Sigmoid colon (tissue), 7 donors: Measurements from ENCODE around the gene CROCC. TPM values are rescaled to one million over a fixed set of nuclear protein-coding genes. Genes with fewer than 3 reads are reported as not detected.

Experiments used
- DNase-seq: peaks from one replicate; pipeline ENCODE4 v3.0.0-alpha.2; 2019
- H3K27ac ChIP-seq, 4 donors: fragments of 200-600 bp; sonication (generic); one replicate each; pipeline ENCODE4 v1.5.1; 2016 to 2019; ENCODE audit warnings: mild to moderate bottlenecking in 1 of 4
- H3K27me3 ChIP-seq, 3 donors: fragments of 200-600 bp; sonication (generic); one replicate each; pipeline ENCODE4 v1.5.1; 2019; ENCODE audit warnings: mild to moderate bottlenecking in 1 of 3
- H3K36me3 ChIP-seq, 4 donors: fragments of 200-600 bp; sonication (generic); one replicate each; pipeline ENCODE4 v1.5.1; 2016 to 2019
- H3K4me1 ChIP-seq, 4 donors: fragments of 200-600 bp; sonication (generic); one replicate each; pipeline ENCODE4 v1.5.1; 2017 to 2019
- H3K4me3 ChIP-seq, 4 donors: fragments of 200-600 bp; sonication (generic); one replicate each; pipeline ENCODE4 v1.5.1; 2017 to 2019; ENCODE audit warnings: mild to moderate bottlenecking in 2 of 4, moderate library complexity in 1 of 4
- H3K9me3 ChIP-seq, 4 donors: fragments of 200-600 bp in 3 of 4; sonication (generic) in 3 of 4; one replicate each; pipeline versions ENCODE4 v1.5.1 to v1.6.1; 2013 to 2019
- CTCF ChIP-seq, 4 experiments: fragments of 450-650 bp in 3 of 4; fragments of 200-600 bp in 1 of 4; IDR thresholded peaks; one replicate each; pipeline ENCODE4 v1.5.1; 2016 to 2019; ENCODE audit warnings: antibody characterized with exemption in 4 of 4, mild to moderate bottlenecking in 3 of 4, moderate library complexity in 2 of 4
- EP300 ChIP-seq, 4 donors: sonication (generic); formaldehyde crosslinking; IDR thresholded peaks; one replicate each; pipeline ENCODE4 v1.6.1; 2017; ENCODE audit warnings: antibody characterized with exemption in 4 of 4
- POLR2A ChIP-seq, 2 donors: fragments of 450-650 bp; IDR thresholded peaks; one replicate each; pipeline ENCODE4 v1.6.1; 2016; ENCODE audit warnings: antibody characterized with exemption in 2 of 2, mild to moderate bottlenecking in 2 of 2, moderate library complexity in 2 of 2
- POLR2AphosphoS5 ChIP-seq, 4 donors: sonication (generic); formaldehyde crosslinking; IDR thresholded peaks; one replicate each; pipeline ENCODE4 v1.6.1; 2017; ENCODE audit warnings: antibody characterized with exemption in 4 of 4
- WGBS, 2 donors: extraction: QIAGEN DNeasy Blood & Tissue Kit; methylation state at CpG; one replicate each; pipeline ENCODE4 v1.1.7; 2013; 5-methylcytosine and 5-hydroxymethylcytosine counted together
- intact Hi-C: fragments of 100-400 bp; cut with DNase I; formaldehyde crosslinking; loops from one replicate; pipeline ENCODE4 v1.15.1; 2023
- polyA plus RNA-seq, 3 donors: library from polyadenylated mRNA; stranded (reverse); fragments of 200-250 nt; gene quantifications; one replicate each; pipeline ENCODE4 v1.2.3, GENCODE V29; 2013
- total RNA-seq, 4 donors: library from RNA; depleted of rRNA; stranded (reverse); fragments of >200 nt; gene quantifications; one replicate each; pipeline ENCODE4 v1.1.0, GENCODE V29; 2016
- donor health status: healthy with polysubstance abuse.
- donor health status: Bipolar disorder and iron deficiency.
- donor health status: healthy.

Gene CROCC
- total and polyA plus RNA-seq, 7 donors = 3.5 to 25.5 (median 16.5) TPM

GRCh38 chr1:16903054-16903453 lies 18.7 kb upstream of the CROCC start:
- peak; percentile 73 for DNase-seq
- H3K27ac ChIP-seq = peak overlapping the region; percentile 88 to 92 (median 91)
- H3K4me3 ChIP-seq = peak overlapping the region in 1 of 4 donors; percentile 50

GRCh38 chr1:16903458-16903796 lies 18.3 kb upstream of the CROCC start:
- Histone ChIP-seq H3K27ac (peak overlapping the region; percentile 88 to 92 (median 91)), H3K4me3 (peak overlapping the region in 3 of 4 donors; percentile 49 to 53 (median 50)), H3K9me3 (no peaks in the 10 kb centered on the region), H3K4me1 (peaks cover 0 to 26% (median 20%) of the 10 kb centered on the region in 4 donors), H3K27me3 (no peaks in the 10 kb centered on the region), H3K36me3 (no peaks in the 10 kb centered on the region)
- TF ChIP-seq EP300 (IDR thresholded peaks at IDR 0.05) (no peak), CTCF (IDR thresholded peaks at IDR 0.05) (no peak), POLR2AphosphoS5 (IDR thresholded peaks at IDR 0.05) (no peak), POLR2A (IDR thresholded peaks at IDR 0.05) (no peak)
- intact Hi-C loops = no loop called here
- no peak for DNase-seq

More at GRCh38 chr1:16903054-16903453, 18.7 kb upstream of the CROCC start:
- Histone ChIP-seq H3K9me3 (no peaks in the 10 kb centered on the region), H3K4me1 (peaks cover 0 to 26% (median 20%) of the 10 kb centered on the region in 4 donors), H3K27me3 (no peaks in the 10 kb centered on the region), H3K36me3 (no peaks in the 10 kb centered on the region)
- intact Hi-C loops = no loop called here
- 78 to 81% methylated on average over 2 of the region's 2 CpGs for WGBS, 2 donors
- TF ChIP-seq CTCF (IDR thresholded peaks at IDR 0.05) = no peak
- TF ChIP-seq POLR2AphosphoS5 (IDR thresholded peaks at IDR 0.05) = peak in 3 of 4 donors; percentile 41 to 72 (median 55)

- no peak for TF ChIP-seq CTCF (IDR thresholded peaks at IDR 0.05)
- TF ChIP-seq EP300 (IDR thresholded peaks at IDR 0.05) = peak in 1 of 4 donors; percentile 48
- TF ChIP-seq POLR2A (IDR thresholded peaks at IDR 0.05) = peak; percentile 79 to 96
- TF ChIP-seq POLR2AphosphoS5 (IDR thresholded peaks at IDR 0.05) = peak; percentile 92 to 98 (median 96)
- Histone ChIP-seq H3K36me3 (no peaks in the 10 kb centered on the region), H3K27me3 (no peaks in the 10 kb centered on the region), H3K9me3 (no peaks in the 10 kb centered on the region), H3K27ac (peak overlapping the region; percentile 88 to 92 (median 91)), H3K4me1 (peaks cover 0 to 26% (median 20%) of the 10 kb centered on the region in 4 donors), H3K4me3 (peak overlapping the region; percentile 25 to 53 (median 50))
- intact Hi-C loops = no loop called here
- 0 to 1% methylated on average over 27 of the region's 27 CpGs for WGBS, 2 donors
- DNase-seq = peak; percentile 100
These were observed 17.1 kb upstream of the CROCC start for GRCh38 chr1:16904560-16905109.

GRCh38 chr1:16905110-16905867 lies 16.4 kb upstream of the CROCC start:
- peaks cover 0 to 26% (median 20%) of the 10 kb centered on the region in 4 donors for H3K4me1 ChIP-seq
- no peaks in the 10 kb centered on the region for H3K27me3 ChIP-seq
- peak overlapping the region; percentile 88 to 92 (median 91) for H3K27ac ChIP-seq
- no peaks in the 10 kb centered on the region for H3K36me3 ChIP-seq
- peak; percentile 71 for DNase-seq
- 7 to 8% methylated on average over 12 of the region's 12 CpGs for WGBS, 2 donors
- TF ChIP-seq POLR2A (IDR thresholded peaks at IDR 0.05) (peak in 1 of 2 donors; percentile 93), EP300 (IDR thresholded peaks at IDR 0.05) (peak in 1 of 4 donors; percentile 72), POLR2AphosphoS5 (IDR thresholded peaks at IDR 0.05) (peak; percentile 70 to 100 (median 100)), CTCF (IDR thresholded peaks at IDR 0.05) (no peak)
- intact Hi-C loops = no loop called here
- peak overlapping the region in 3 of 4 donors; percentile 49 to 53 (median 50) for H3K4me3 ChIP-seq
- no peaks in the 10 kb centered on the region for H3K9me3 ChIP-seq
